ENCODE measurements around the gene ERICH2.

ERICH2 gene

GRCh38 chr2:170764880-170765261 lies 5.3 kb upstream of the ERICH2 start:
- no peak for DNase-seq

GRCh38 chr2:170766693-170767092 lies 3.5 kb upstream of the ERICH2 start:
- no peak for DNase-seq

- DNase-seq = peak; percentile 75 to 81
Measured at GRCh38 chr2:170770606-170771420, 635 bp downstream of the ERICH2 start.

GRCh38 chr2:170771421-170771937 lies 1.3 kb downstream of the ERICH2 start:
- DNase-seq = no peak

- no peak for DNase-seq
Measured at GRCh38 chr2:170772295-170772694, 2.1 kb downstream of the ERICH2 start.

- no peak for DNase-seq
Measured at GRCh38 chr2:170774074-170774473, 3.9 kb downstream of the ERICH2 start.

GRCh38 chr2:170778900-170779299 lies 8.7 kb downstream of the ERICH2 start:
- no peak for DNase-seq

- no peak for DNase-seq
Measured at GRCh38 chr2:170779304-170779703, 9.1 kb downstream of the ERICH2 start.

- DNase-seq = no peak
Measured at GRCh38 chr2:170782673-170783072, 12.5 kb downstream of the ERICH2 start.

- no peak for DNase-seq
Measured at GRCh38 chr2:170783549-170783948, 13.4 kb downstream of the ERICH2 start.

- no peak for DNase-seq
Measured at GRCh38 chr2:170798996-170799395, 28.8 kb downstream of the ERICH2 start.

- no peak for DNase-seq
Measured at GRCh38 chr2:170806548-170806947, 36.4 kb downstream of the ERICH2 start.

GRCh38 chr2:170812710-170813600 lies 42.8 kb downstream of the ERICH2 start:
- DNase-seq = peak in 1 of 2 donors; percentile 62

- no peak for DNase-seq
Measured at GRCh38 chr2:170813611-170814532, 43.7 kb downstream of the ERICH2 start.

- DNase-seq = no peak
Measured at GRCh38 chr2:170814533-170815230, 44.5 kb downstream of the ERICH2 start.

- DNase-seq = no peak
Measured at GRCh38 chr2:170815311-170815710, 45.1 kb downstream of the ERICH2 start.

GRCh38 chr2:170815746-170816503 lies 45.7 kb downstream of the ERICH2 start:
- peak; percentile 50 to 68 for DNase-seq

GRCh38 chr2:170816504-170817092 lies 46.4 kb downstream of the ERICH2 start, which contains the start of gene GAD1:
Gene GAD1, plus strand, starts transcription at chr2:170816887. Its CDS starts 1,705 bp downstream, at chr2:170818592.
- peak; percentile 49 to 52 for DNase-seq

- DNase-seq = no peak
Measured at GRCh38 chr2:170817093-170818035, 47.2 kb downstream of the ERICH2 start.

All from CD4-positive, alpha-beta T cell treated with Interleukin-1 beta for 1 hour (primary cell).